Measurements from ENCODE around the gene FOXN1. TPM values are rescaled to one million over a fixed set of nuclear protein-coding genes. Genes with fewer than 3 reads are reported as not detected.

Gene FOXN1
- total and polyA plus RNA-seq, 5 donors from 2014 or later = not detected

GRCh38 chr17:28508211-28508724 is 2.1 kb downstream of the FOXN1 start:
- Histone ChIP-seq H3K27ac (ENCODE audit: insufficient read depth, low read length, poor library complexity, severe bottlenecking) (no peak overlapping the region), H3K27me3 (ENCODE audit: control insufficient read depth, insufficient read depth, low read length) (peaks cover 6% of the 10 kb centered on the region), H3K4me3 (ENCODE audit: low read depth, low read length) (no peak overlapping the region), H3K36me3 (ENCODE audit: control insufficient read depth, insufficient read depth, low read length) (no peaks in the 10 kb centered on the region), H3K9me3 (ENCODE audit: control insufficient read depth in 2 of 2, low read length in 2 of 2) (no peaks in the 10 kb centered on the region), H3K4me1 (ENCODE audit: control insufficient read depth, insufficient read depth, low read length, poor library complexity, severe bottlenecking) (no peaks in the 10 kb centered on the region)
- no peak for DNase-seq
- H3K27ac Mint-ChIP-seq = no peak overlapping the region
- no peak overlapping the region for H3K4me3 Mint-ChIP-seq
- H3K9me3 Mint-ChIP-seq = no peaks in the 10 kb centered on the region
- H3K36me3 Mint-ChIP-seq = no peaks in the 10 kb centered on the region
- H3K27me3 Mint-ChIP-seq = peaks cover 44% of the 10 kb centered on the region
- no peaks in the 10 kb centered on the region for H3K4me1 Mint-ChIP-seq
- ATAC-seq (ENCODE audit: low read depth in 2 of 2) = no peak

GRCh38 chr17:28509789-28510188 is 3.6 kb downstream of the FOXN1 start:
- DNase-seq = no peak
- H3K4me1 ChIP-seq (ENCODE audit: control insufficient read depth, insufficient read depth, low read length, poor library complexity, severe bottlenecking) = no peaks in the 10 kb centered on the region

GRCh38 chr17:28511858-28512461 is 5.8 kb downstream of the FOXN1 start:
- Mint-ChIP-seq H3K4me1 (no peaks in the 10 kb centered on the region), H3K27me3 (peaks cover 42% of the 10 kb centered on the region), H3K9me3 (no peaks in the 10 kb centered on the region), H3K27ac (no peak overlapping the region), H3K4me3 (no peak overlapping the region), H3K36me3 (no peaks in the 10 kb centered on the region)
- Histone ChIP-seq H3K27me3 (ENCODE audit: control insufficient read depth, insufficient read depth, low read length) (peaks cover 6% of the 10 kb centered on the region), H3K4me1 (ENCODE audit: control insufficient read depth, insufficient read depth, low read length, poor library complexity, severe bottlenecking) (no peaks in the 10 kb centered on the region), H3K27ac (ENCODE audit: insufficient read depth, low read length, poor library complexity, severe bottlenecking) (no peak overlapping the region), H3K9me3 (ENCODE audit: control insufficient read depth in 2 of 2, low read length in 2 of 2) (no peaks in the 10 kb centered on the region), H3K4me3 (ENCODE audit: low read depth, low read length) (no peak overlapping the region), H3K36me3 (ENCODE audit: control insufficient read depth, insufficient read depth, low read length) (no peaks in the 10 kb centered on the region)
- ATAC-seq (ENCODE audit: low read depth in 2 of 2) (no peak), DNase-seq (no peak)

More at GRCh38 chr17:28509789-28510188, 3.6 kb downstream of the FOXN1 start:
- Histone ChIP-seq H3K27ac (ENCODE audit: insufficient read depth, low read length, poor library complexity, severe bottlenecking) (no peak overlapping the region), H3K36me3 (ENCODE audit: control insufficient read depth, insufficient read depth, low read length) (no peaks in the 10 kb centered on the region), H3K27me3 (ENCODE audit: control insufficient read depth, insufficient read depth, low read length) (peaks cover 6% of the 10 kb centered on the region), H3K4me3 (ENCODE audit: low read depth, low read length) (no peak overlapping the region), H3K9me3 (ENCODE audit: control insufficient read depth in 2 of 2, low read length in 2 of 2) (no peaks in the 10 kb centered on the region)
- H3K4me1 Mint-ChIP-seq = no peaks in the 10 kb centered on the region
- H3K36me3 Mint-ChIP-seq = no peaks in the 10 kb centered on the region
- no peaks in the 10 kb centered on the region for H3K9me3 Mint-ChIP-seq
- peaks cover 37% of the 10 kb centered on the region for H3K27me3 Mint-ChIP-seq
- no peak for ATAC-seq (ENCODE audit: low read depth in 2 of 2)
- H3K27ac Mint-ChIP-seq = no peak overlapping the region
- no peak overlapping the region for H3K4me3 Mint-ChIP-seq

- no peak overlapping the region for H3K27ac ChIP-seq (ENCODE audit: insufficient read depth, low read length, poor library complexity, severe bottlenecking)
- H3K27me3 Mint-ChIP-seq = peaks cover 38% of the 10 kb centered on the region
- DNase-seq (no peak), ATAC-seq (ENCODE audit: low read depth in 2 of 2) (no peak)
- H3K4me3 ChIP-seq (ENCODE audit: low read depth, low read length) = no peak overlapping the region
- H3K27ac Mint-ChIP-seq = peak overlapping the region in 1 of 3 donors; percentile 68
- no peaks in the 10 kb centered on the region for H3K36me3 Mint-ChIP-seq
- H3K4me1 Mint-ChIP-seq = no peaks in the 10 kb centered on the region
- no peak overlapping the region for H3K4me3 Mint-ChIP-seq
- no peaks in the 10 kb centered on the region for H3K9me3 ChIP-seq (ENCODE audit: control insufficient read depth in 2 of 2, low read length in 2 of 2)
- H3K4me1 ChIP-seq (ENCODE audit: control insufficient read depth, insufficient read depth, low read length, poor library complexity, severe bottlenecking) = no peaks in the 10 kb centered on the region
- H3K36me3 ChIP-seq (ENCODE audit: control insufficient read depth, insufficient read depth, low read length) = no peaks in the 10 kb centered on the region
- no peaks in the 10 kb centered on the region for H3K9me3 Mint-ChIP-seq
- H3K27me3 ChIP-seq (ENCODE audit: control insufficient read depth, insufficient read depth, low read length) = peaks cover 6% of the 10 kb centered on the region
Observed at GRCh38 chr17:28513476-28513875, 7.3 kb downstream of the FOXN1 start.

GRCh38 chr17:28514561-28515002 is 8.4 kb downstream of the FOXN1 start:
- DNase-seq = no peak
- no peak overlapping the region for H3K4me3 Mint-ChIP-seq

GRCh38 chr17:28515518-28515917 is 9.4 kb downstream of the FOXN1 start:
- Histone ChIP-seq H3K36me3 (ENCODE audit: control insufficient read depth, insufficient read depth, low read length) (no peaks in the 10 kb centered on the region), H3K27me3 (ENCODE audit: control insufficient read depth, insufficient read depth, low read length) (peaks cover 6% of the 10 kb centered on the region), H3K4me3 (ENCODE audit: low read depth, low read length) (no peak overlapping the region), H3K9me3 (ENCODE audit: control insufficient read depth in 2 of 2, low read length in 2 of 2) (no peaks in the 10 kb centered on the region), H3K27ac (ENCODE audit: insufficient read depth, low read length, poor library complexity, severe bottlenecking) (no peak overlapping the region), H3K4me1 (ENCODE audit: control insufficient read depth, insufficient read depth, low read length, poor library complexity, severe bottlenecking) (no peaks in the 10 kb centered on the region)
- Mint-ChIP-seq H3K4me1 (no peaks in the 10 kb centered on the region), H3K27me3 (peaks cover 28% of the 10 kb centered on the region), H3K9me3 (no peaks in the 10 kb centered on the region), H3K36me3 (no peaks in the 10 kb centered on the region), H3K4me3 (no peak overlapping the region), H3K27ac (no peak overlapping the region)
- ATAC-seq (ENCODE audit: low read depth in 2 of 2) = no peak
- no peak for DNase-seq

More at GRCh38 chr17:28514561-28515002, 8.4 kb downstream of the FOXN1 start:
- Mint-ChIP-seq H3K36me3 (no peaks in the 10 kb centered on the region), H3K9me3 (no peaks in the 10 kb centered on the region), H3K27ac (no peak overlapping the region), H3K27me3 (peaks cover 34% of the 10 kb centered on the region), H3K4me1 (no peaks in the 10 kb centered on the region)
- Histone ChIP-seq H3K9me3 (ENCODE audit: control insufficient read depth in 2 of 2, low read length in 2 of 2) (no peaks in the 10 kb centered on the region), H3K36me3 (ENCODE audit: control insufficient read depth, insufficient read depth, low read length) (no peaks in the 10 kb centered on the region), H3K4me1 (ENCODE audit: control insufficient read depth, insufficient read depth, low read length, poor library complexity, severe bottlenecking) (no peaks in the 10 kb centered on the region), H3K27ac (ENCODE audit: insufficient read depth, low read length, poor library complexity, severe bottlenecking) (no peak overlapping the region), H3K4me3 (ENCODE audit: low read depth, low read length) (no peak overlapping the region), H3K27me3 (ENCODE audit: control insufficient read depth, insufficient read depth, low read length) (peaks cover 6% of the 10 kb centered on the region)
- no peak for ATAC-seq (ENCODE audit: low read depth in 2 of 2)

- no peaks in the 10 kb centered on the region for H3K4me1 Mint-ChIP-seq
- H3K27ac ChIP-seq (ENCODE audit: insufficient read depth, low read length, poor library complexity, severe bottlenecking) = no peak overlapping the region
- H3K27me3 ChIP-seq (ENCODE audit: control insufficient read depth, insufficient read depth, low read length) = no peaks in the 10 kb centered on the region
- no peak for ATAC-seq (ENCODE audit: low read depth in 2 of 2)
- H3K36me3 Mint-ChIP-seq = no peaks in the 10 kb centered on the region
- no peak overlapping the region for H3K4me3 ChIP-seq (ENCODE audit: low read depth, low read length)
- H3K36me3 ChIP-seq (ENCODE audit: control insufficient read depth, insufficient read depth, low read length) = no peaks in the 10 kb centered on the region
- H3K9me3 Mint-ChIP-seq = no peaks in the 10 kb centered on the region
- DNase-seq = no peak
- no peaks in the 10 kb centered on the region for H3K4me1 ChIP-seq (ENCODE audit: control insufficient read depth, insufficient read depth, low read length, poor library complexity, severe bottlenecking)
- peaks cover 9% of the 10 kb centered on the region for H3K27me3 Mint-ChIP-seq
- no peaks in the 10 kb centered on the region for H3K9me3 ChIP-seq (ENCODE audit: control insufficient read depth in 2 of 2, low read length in 2 of 2)
- H3K27ac Mint-ChIP-seq = no peak overlapping the region
- no peak overlapping the region for H3K4me3 Mint-ChIP-seq
Observed at GRCh38 chr17:28518132-28518531, 12.0 kb downstream of the FOXN1 start.

GRCh38 chr17:28518578-28518977 is 12.4 kb downstream of the FOXN1 start:
- Mint-ChIP-seq H3K36me3 (no peaks in the 10 kb centered on the region), H3K27ac (no peak overlapping the region), H3K27me3 (peaks cover 9% of the 10 kb centered on the region), H3K9me3 (no peaks in the 10 kb centered on the region), H3K4me1 (no peaks in the 10 kb centered on the region), H3K4me3 (no peak overlapping the region)
- Histone ChIP-seq H3K36me3 (ENCODE audit: control insufficient read depth, insufficient read depth, low read length) (no peaks in the 10 kb centered on the region), H3K27me3 (ENCODE audit: control insufficient read depth, insufficient read depth, low read length) (no peaks in the 10 kb centered on the region), H3K4me1 (ENCODE audit: control insufficient read depth, insufficient read depth, low read length, poor library complexity, severe bottlenecking) (no peaks in the 10 kb centered on the region), H3K27ac (ENCODE audit: insufficient read depth, low read length, poor library complexity, severe bottlenecking) (no peak overlapping the region), H3K9me3 (ENCODE audit: control insufficient read depth in 2 of 2, low read length in 2 of 2) (no peaks in the 10 kb centered on the region), H3K4me3 (ENCODE audit: low read depth, low read length) (no peak overlapping the region)
- ATAC-seq (ENCODE audit: low read depth in 2 of 2) (no peak), DNase-seq (no peak)

Measured in CD4-positive, CD25-positive, alpha-beta regulatory T cell (primary cell).